ENCODE measurements around the gene KIAA1671. TPM values are rescaled to one million over a fixed set of nuclear protein-coding genes. Genes with fewer than 3 reads are reported as not detected.
"Not testable (repeated sequence)": the region's sequence is repeated elsewhere in the genome, so short reads cannot be mapped to it uniquely, and the experiment has no call there.

The KIAA1671 gene
- polyA plus RNA-seq, 2 donors, result 14.2 to 17.7 TPM

DNA sequence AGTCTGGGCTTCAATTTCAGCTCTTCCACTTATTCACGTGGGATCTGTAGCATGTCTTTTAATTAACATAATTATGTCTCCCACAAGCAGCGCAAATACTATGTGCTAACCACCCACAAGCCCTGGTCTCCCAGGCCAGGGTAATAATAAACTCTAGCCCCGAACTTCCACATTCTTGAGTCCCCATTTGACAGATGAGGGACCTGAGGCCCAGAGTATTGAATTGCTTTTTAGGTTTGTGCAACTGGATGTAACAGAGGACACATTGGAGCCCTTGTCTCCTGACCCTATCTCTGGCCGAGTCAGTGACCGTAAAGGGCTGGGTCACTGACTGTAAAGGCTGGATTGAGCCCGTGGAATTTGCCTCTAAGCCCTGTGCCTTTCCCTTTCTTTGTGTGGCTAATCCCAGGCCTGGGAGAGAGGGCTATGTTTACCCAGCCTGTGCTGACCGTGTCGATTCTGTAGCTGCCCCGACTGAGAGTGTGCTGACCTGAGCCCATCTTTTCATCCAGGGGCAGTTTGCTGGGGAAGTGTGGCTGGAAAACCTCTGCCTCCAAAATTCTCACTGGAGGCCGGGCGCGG is 270.8 kb downstream of the KIAA1671 start:
- Histone ChIP-seq H3K27ac (ENCODE audit: low read depth in 2 of 2, low read length in 1 of 2) (no peak overlapping the region), H3K27me3 (ENCODE audit: control insufficient read depth in 1 of 2, insufficient read depth in 2 of 2, low read length in 2 of 2) (no peaks in the 10 kb centered on the region), H3K4me3 (ENCODE audit: low read depth in 1 of 2, low read length in 2 of 2) (no peak overlapping the region), H3K4me1 (ENCODE audit: control insufficient read depth in 2 of 2, insufficient read depth in 2 of 2, low read length in 1 of 2) (no peaks in the 10 kb centered on the region), H3K9me3 (ENCODE audit: control insufficient read depth in 2 of 2, insufficient read depth in 1 of 2, low read depth in 1 of 2, low read length in 1 of 2) (no peaks in the 10 kb centered on the region), H3K36me3 (ENCODE audit: control insufficient read depth in 2 of 2, insufficient read depth in 2 of 2, low read length in 1 of 2) (no peaks in the 10 kb centered on the region)
- WGBS, 2 donors, result 70 to 79% methylated on average over 12 of the region's 12 CpGs

DNA sequence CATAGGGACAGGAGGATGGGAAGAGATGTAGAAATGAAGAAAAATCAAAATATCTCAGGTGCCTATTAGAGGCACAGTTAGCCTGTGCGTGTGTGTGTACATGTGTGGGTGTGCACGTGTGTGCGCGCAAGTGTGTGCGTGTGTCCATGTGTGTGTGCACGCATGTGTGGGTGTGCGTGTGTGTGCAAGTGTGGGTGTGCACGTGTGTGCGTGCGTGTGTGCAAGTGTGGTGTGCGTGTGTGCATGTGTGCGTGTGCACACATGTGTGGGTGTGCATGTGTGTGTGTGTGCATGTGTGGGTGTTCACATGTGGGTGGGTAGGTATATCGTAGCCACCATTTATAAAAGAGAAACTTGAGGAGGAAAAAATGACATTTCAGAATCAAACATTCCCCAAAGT is 276.3 kb downstream of the KIAA1671 start:
- Histone ChIP-seq H3K9me3 (ENCODE audit: control insufficient read depth in 2 of 2, insufficient read depth in 1 of 2, low read depth in 1 of 2, low read length in 1 of 2) (no peaks in the 10 kb centered on the region), H3K4me1 (ENCODE audit: control insufficient read depth in 2 of 2, insufficient read depth in 2 of 2, low read length in 1 of 2) (peaks cover 0 to 4% of the 10 kb centered on the region in 2 donors)

DNA sequence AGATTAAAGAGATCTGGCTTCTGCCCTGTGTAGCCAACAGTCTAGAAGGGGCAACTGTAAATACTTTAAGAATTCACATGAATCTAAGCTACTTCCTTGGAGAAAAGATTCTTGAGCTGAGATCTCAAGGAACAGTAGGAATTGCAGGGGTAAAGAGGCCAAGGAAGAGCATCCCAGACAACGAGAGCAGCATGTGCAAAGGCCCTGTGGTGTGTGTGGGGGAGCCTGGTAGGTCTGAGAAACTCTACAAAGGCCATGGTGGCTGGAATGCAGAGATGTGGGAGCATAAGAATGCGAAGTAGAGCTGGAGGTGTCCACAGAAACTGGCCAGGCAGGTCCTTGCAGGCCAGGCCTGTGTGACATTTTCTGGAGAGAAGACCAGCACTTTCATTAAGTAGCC is 278.2 kb downstream of the KIAA1671 start:
- H3K4me3 ChIP-seq (ENCODE audit: low read depth in 1 of 2, low read length in 2 of 2); H3K4me1 ChIP-seq (ENCODE audit: control insufficient read depth in 2 of 2, insufficient read depth in 2 of 2, low read length in 1 of 2); H3K27ac ChIP-seq (ENCODE audit: low read depth in 2 of 2, low read length in 1 of 2); H3K9me3 ChIP-seq (ENCODE audit: control insufficient read depth in 2 of 2, insufficient read depth in 1 of 2, low read depth in 1 of 2, low read length in 1 of 2); H3K27me3 ChIP-seq (ENCODE audit: control insufficient read depth in 1 of 2, insufficient read depth in 2 of 2, low read length in 2 of 2); H3K36me3 ChIP-seq (ENCODE audit: control insufficient read depth in 2 of 2, insufficient read depth in 2 of 2, low read length in 1 of 2): not testable (repeated sequence)
- WGBS, 2 donors, result 76 to 87% methylated on average over 2 of the region's 2 CpGs

More for the DNA sequence above, 276.3 kb downstream of the KIAA1671 start:
- Histone ChIP-seq H3K4me3 (ENCODE audit: low read depth in 1 of 2, low read length in 2 of 2) (no peak overlapping the region), H3K27ac (ENCODE audit: low read depth in 2 of 2, low read length in 1 of 2) (no peak overlapping the region), H3K27me3 (ENCODE audit: control insufficient read depth in 1 of 2, insufficient read depth in 2 of 2, low read length in 2 of 2) (no peaks in the 10 kb centered on the region), H3K36me3 (ENCODE audit: control insufficient read depth in 2 of 2, insufficient read depth in 2 of 2, low read length in 1 of 2) (no peaks in the 10 kb centered on the region)
- 77 to 94% methylated on average over 13 of the region's 13 CpGs for WGBS, 2 donors

DNA sequence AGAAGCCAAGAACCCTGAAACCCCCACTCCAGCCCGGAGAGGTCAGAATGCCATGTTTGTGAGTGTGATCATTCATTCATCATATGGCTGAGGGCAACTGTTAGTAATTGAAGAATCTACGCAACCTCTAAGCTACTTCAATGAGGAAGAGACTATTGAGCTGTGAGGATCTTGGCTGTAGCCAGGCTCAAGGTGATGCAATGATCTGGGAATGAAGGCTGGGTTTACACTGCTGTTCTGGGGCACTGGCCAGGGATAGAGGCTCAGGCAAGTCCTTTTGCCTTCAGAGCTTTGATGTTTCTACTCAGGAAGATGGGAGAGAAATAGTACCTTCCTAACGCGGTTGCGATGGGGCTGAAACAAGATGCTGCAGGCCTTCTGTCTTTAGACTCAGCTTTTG is 279.8 kb downstream of the KIAA1671 start:
- Histone ChIP-seq H3K4me1 (ENCODE audit: control insufficient read depth in 2 of 2, insufficient read depth in 2 of 2, low read length in 1 of 2) (peaks cover 0 to 4% of the 10 kb centered on the region in 2 donors), H3K9me3 (ENCODE audit: control insufficient read depth in 2 of 2, insufficient read depth in 1 of 2, low read depth in 1 of 2, low read length in 1 of 2) (no peaks in the 10 kb centered on the region), H3K27me3 (ENCODE audit: control insufficient read depth in 1 of 2, insufficient read depth in 2 of 2, low read length in 2 of 2) (no peaks in the 10 kb centered on the region), H3K4me3 (ENCODE audit: low read depth in 1 of 2, low read length in 2 of 2) (no peak overlapping the region), H3K27ac (ENCODE audit: low read depth in 2 of 2, low read length in 1 of 2) (no peak overlapping the region), H3K36me3 (ENCODE audit: control insufficient read depth in 2 of 2, insufficient read depth in 2 of 2, low read length in 1 of 2) (no peaks in the 10 kb centered on the region)
- 38 to 52% methylated on average over 5 of the region's 5 CpGs for WGBS, 2 donors

DNA sequence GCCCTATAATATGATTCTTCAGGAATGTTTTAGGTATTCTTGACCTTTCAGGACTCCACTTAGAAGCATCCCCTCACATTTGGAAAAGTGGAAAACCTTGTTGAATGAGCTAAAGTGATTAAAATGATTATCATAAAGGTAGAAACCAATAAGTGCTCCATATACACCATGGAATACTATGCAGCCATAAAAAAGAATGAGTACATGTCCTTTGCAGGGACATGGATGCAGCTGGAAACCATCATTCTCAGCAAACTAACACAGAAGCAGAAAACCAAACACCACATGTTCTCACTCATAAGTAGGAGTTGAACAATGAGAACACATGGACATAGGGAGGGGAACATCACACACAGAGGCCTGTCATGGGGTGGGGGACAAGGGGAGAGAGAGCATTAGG is 281.2 kb downstream of the KIAA1671 start:
- H3K36me3 ChIP-seq (ENCODE audit: control insufficient read depth in 2 of 2, insufficient read depth in 2 of 2, low read length in 1 of 2); H3K27me3 ChIP-seq (ENCODE audit: control insufficient read depth in 1 of 2, insufficient read depth in 2 of 2, low read length in 2 of 2); H3K4me3 ChIP-seq (ENCODE audit: low read depth in 1 of 2, low read length in 2 of 2); H3K9me3 ChIP-seq (ENCODE audit: control insufficient read depth in 2 of 2, insufficient read depth in 1 of 2, low read depth in 1 of 2, low read length in 1 of 2); H3K4me1 ChIP-seq (ENCODE audit: control insufficient read depth in 2 of 2, insufficient read depth in 2 of 2, low read length in 1 of 2); H3K27ac ChIP-seq (ENCODE audit: low read depth in 2 of 2, low read length in 1 of 2): not testable (repeated sequence)

DNA sequence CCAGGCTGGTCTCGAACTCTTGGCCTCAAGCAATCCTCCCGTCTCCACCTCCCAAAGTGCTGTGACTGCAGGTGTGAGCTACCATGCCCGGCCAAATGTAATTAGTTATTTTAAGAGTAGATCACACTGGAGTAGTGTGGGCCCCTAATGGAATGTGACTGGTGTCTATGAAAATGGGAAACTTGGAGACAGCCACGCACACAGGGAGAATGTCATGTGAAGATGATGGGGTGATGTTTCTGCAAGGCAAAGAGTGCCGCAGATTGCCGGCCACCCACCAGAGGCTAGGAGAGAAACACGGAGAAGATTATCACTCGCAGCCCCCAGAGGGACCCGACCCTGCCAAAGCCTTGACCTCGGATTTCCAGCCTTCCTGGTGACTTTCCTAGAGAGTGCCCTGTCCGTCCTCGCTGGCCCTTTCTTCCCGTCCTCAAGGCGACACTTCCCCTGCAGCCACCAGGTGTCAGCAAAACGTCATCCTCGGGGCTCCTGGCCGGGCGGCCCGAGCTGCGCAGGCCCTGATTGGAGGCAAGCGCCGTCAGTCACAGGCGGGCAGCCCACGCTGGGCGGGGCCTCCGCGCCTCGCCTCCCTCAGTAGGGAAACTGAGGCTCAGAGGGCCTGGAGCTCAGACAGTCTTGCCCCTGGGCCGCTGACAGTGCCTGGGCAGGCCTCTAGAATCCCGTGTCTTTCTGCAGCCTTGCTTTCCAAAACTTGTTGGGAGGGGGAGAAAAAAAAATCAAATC is 283.2 kb downstream of the KIAA1671 start:
- Histone ChIP-seq H3K27me3 (ENCODE audit: control insufficient read depth in 1 of 2, insufficient read depth in 2 of 2, low read length in 2 of 2) (no peaks in the 10 kb centered on the region), H3K4me1 (ENCODE audit: control insufficient read depth in 2 of 2, insufficient read depth in 2 of 2, low read length in 1 of 2) (peaks cover 0 to 4% of the 10 kb centered on the region in 2 donors), H3K4me3 (ENCODE audit: low read depth in 1 of 2, low read length in 2 of 2) (no peak overlapping the region), H3K36me3 (ENCODE audit: control insufficient read depth in 2 of 2, insufficient read depth in 2 of 2, low read length in 1 of 2) (no peaks in the 10 kb centered on the region), H3K27ac (ENCODE audit: low read depth in 2 of 2, low read length in 1 of 2) (no peak overlapping the region), H3K9me3 (ENCODE audit: control insufficient read depth in 2 of 2, insufficient read depth in 1 of 2, low read depth in 1 of 2, low read length in 1 of 2) (no peaks in the 10 kb centered on the region)
- WGBS, 2 donors, result 11 to 13% methylated on average over 30 of the region's 30 CpGs

DNA sequence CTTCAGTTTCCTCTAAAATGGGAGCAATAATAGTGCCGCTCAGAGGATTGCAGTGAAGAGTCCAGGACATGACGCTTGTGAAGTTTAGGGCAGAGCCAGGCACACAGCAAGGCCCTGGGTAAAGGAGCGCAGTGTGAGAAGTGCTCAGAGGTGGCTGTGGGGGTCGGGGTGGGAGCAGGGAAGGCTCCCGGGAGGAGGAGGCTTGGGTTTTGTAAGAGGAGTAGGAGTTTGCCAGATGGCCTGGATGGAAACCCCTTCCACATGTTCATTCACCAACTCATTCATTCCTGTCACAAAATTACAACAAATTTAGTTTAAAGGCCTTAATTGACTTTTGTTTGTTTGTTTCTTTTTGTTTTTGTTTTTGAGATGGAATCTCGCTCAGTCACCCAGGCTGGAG is 283.9 kb downstream of the KIAA1671 start:
- peaks cover 0 to 2% of the 10 kb centered on the region in 2 donors for H3K4me1 ChIP-seq (ENCODE audit: control insufficient read depth in 2 of 2, insufficient read depth in 2 of 2, low read length in 1 of 2)
- H3K4me3 ChIP-seq (ENCODE audit: low read depth in 1 of 2, low read length in 2 of 2), result no peak overlapping the region
- no peaks in the 10 kb centered on the region for H3K36me3 ChIP-seq (ENCODE audit: control insufficient read depth in 2 of 2, insufficient read depth in 2 of 2, low read length in 1 of 2)
- no peak overlapping the region for H3K27ac ChIP-seq (ENCODE audit: low read depth in 2 of 2, low read length in 1 of 2)
- 88 to 89% methylated on average over 6 of the region's 6 CpGs for WGBS, 2 donors
- H3K27me3 ChIP-seq (ENCODE audit: control insufficient read depth in 1 of 2, insufficient read depth in 2 of 2, low read length in 2 of 2), result no peaks in the 10 kb centered on the region
- no peaks in the 10 kb centered on the region for H3K9me3 ChIP-seq (ENCODE audit: control insufficient read depth in 2 of 2, insufficient read depth in 1 of 2, low read depth in 1 of 2, low read length in 1 of 2)

DNA sequence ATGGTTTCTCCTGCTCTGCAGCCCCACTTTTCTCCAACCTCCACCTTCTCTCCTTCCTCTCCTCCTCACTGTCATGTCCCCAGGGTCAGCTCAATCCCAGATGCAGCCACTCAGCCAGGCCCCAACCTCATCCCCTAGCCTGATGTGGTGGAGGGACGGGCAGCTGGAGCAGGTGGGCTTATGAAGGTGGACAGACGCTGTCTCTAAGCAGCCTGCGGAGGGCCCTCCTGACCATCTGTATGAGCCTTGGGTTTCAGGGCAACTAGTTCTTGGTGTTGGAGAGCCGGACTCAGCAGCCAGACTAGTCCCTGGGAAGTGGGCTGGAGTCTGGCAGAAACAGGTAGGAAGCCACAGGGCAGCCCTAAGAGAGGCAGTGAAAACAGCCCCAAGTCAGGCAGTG is 285.0 kb downstream of the KIAA1671 start:
- WGBS, 2 donors, result 82 to 85% methylated on average over 4 of the region's 4 CpGs
- H3K27ac ChIP-seq (ENCODE audit: low read depth in 2 of 2, low read length in 1 of 2), result no peak overlapping the region
- H3K9me3 ChIP-seq (ENCODE audit: control insufficient read depth in 2 of 2, insufficient read depth in 1 of 2, low read depth in 1 of 2, low read length in 1 of 2), result no peaks in the 10 kb centered on the region
- no peaks in the 10 kb centered on the region for H3K36me3 ChIP-seq (ENCODE audit: control insufficient read depth in 2 of 2, insufficient read depth in 2 of 2, low read length in 1 of 2)
- H3K4me1 ChIP-seq (ENCODE audit: control insufficient read depth in 2 of 2, insufficient read depth in 2 of 2, low read length in 1 of 2), result no peaks in the 10 kb centered on the region
- H3K4me3 ChIP-seq (ENCODE audit: low read depth in 1 of 2, low read length in 2 of 2), result no peak overlapping the region
- no peaks in the 10 kb centered on the region for H3K27me3 ChIP-seq (ENCODE audit: control insufficient read depth in 1 of 2, insufficient read depth in 2 of 2, low read length in 2 of 2)

DNA sequence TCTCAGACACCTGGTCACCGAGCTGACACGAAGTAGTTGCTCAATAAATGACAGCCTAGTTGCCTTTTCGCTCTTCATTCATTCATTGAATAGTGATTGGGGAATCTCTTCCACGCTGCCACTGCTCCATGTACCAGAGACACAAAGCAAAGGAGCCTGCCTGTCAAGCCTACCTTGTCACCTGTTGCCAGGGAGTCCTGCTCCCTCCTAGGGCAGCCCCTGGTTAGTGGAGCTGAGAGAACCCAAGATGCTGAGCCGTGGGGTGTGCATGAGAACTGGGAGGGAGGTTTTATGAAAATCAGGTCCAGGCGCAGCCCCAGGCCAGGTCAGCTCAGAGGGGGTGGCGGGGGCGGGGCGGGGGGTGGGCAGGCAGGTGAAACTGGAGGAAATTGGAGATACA is 285.5 kb downstream of the KIAA1671 start:
- H3K4me1 ChIP-seq (ENCODE audit: control insufficient read depth in 2 of 2, insufficient read depth in 2 of 2, low read length in 1 of 2); H3K27me3 ChIP-seq (ENCODE audit: control insufficient read depth in 1 of 2, insufficient read depth in 2 of 2, low read length in 2 of 2); H3K36me3 ChIP-seq (ENCODE audit: control insufficient read depth in 2 of 2, insufficient read depth in 2 of 2, low read length in 1 of 2); H3K4me3 ChIP-seq (ENCODE audit: low read depth in 1 of 2, low read length in 2 of 2); H3K9me3 ChIP-seq (ENCODE audit: control insufficient read depth in 2 of 2, insufficient read depth in 1 of 2, low read depth in 1 of 2, low read length in 1 of 2); H3K27ac ChIP-seq (ENCODE audit: low read depth in 2 of 2, low read length in 1 of 2): not testable (repeated sequence)
- 68 to 73% methylated on average over 9 of the region's 9 CpGs for WGBS, 2 donors

Measured in esophagus (tissue), 2 donors.